Heart left ventricle (tissue), 16 donors: ENCODE measurements around the gene FAM219A. TPM values are rescaled to one million over a fixed set of nuclear protein-coding genes. Genes with fewer than 3 reads are reported as not detected.

ENCODE experiments used
- ATAC-seq, 4 donors: fragments of 200-7000 bp; cut with Tn5 transposase; one replicate each; pipeline ENCODE4 v1.9.1; 2020 to 2022; ENCODE audit warnings: moderate library complexity in 4 of 4, mild to moderate bottlenecking in 3 of 4, moderate number of reproducible peaks in 1 of 4
- DNase-seq, 5 donors: peaks; one replicate each; pipeline ENCODE4 v3.0.0-alpha.2; 2020
- H3K27ac ChIP-seq, 12 donors: fragments of 200-600 bp; sonication (generic) in 4 of 12; one replicate each; pipeline versions ENCODE4 v1.5.0 to v1.8.0; 2016 to 2022; ENCODE audit warnings: mild to moderate bottlenecking in 2 of 12
- H3K27me3 ChIP-seq, 9 donors: fragments of 200-600 bp; sonication (generic) in 2 of 9; one replicate each; pipeline versions ENCODE4 v1.5.1 to v1.8.0; 2016 to 2022; ENCODE audit warnings: mild to moderate bottlenecking in 3 of 9
- H3K36me3 ChIP-seq, 9 donors: fragments of 200-600 bp; sonication (generic) in 2 of 9; one replicate each; pipeline versions ENCODE4 v1.5.0 to v1.8.0; 2018 to 2022; ENCODE audit warnings: mild to moderate bottlenecking in 2 of 9
- H3K4me1 ChIP-seq, 12 donors: fragments of 200-600 bp; sonication (generic) in 4 of 12; one replicate each; pipeline versions ENCODE4 v1.5.0 to v1.8.0; 2016 to 2022; ENCODE audit warnings: mild to moderate bottlenecking in 3 of 12
- H3K4me3 ChIP-seq, 12 donors: fragments of 200-600 bp; sonication (generic) in 4 of 12; one replicate each; pipeline versions ENCODE4 v1.5.0 to v1.8.0; 2017 to 2022; ENCODE audit warnings: mild to moderate bottlenecking in 9 of 12, moderate library complexity in 4 of 12
- H3K9me3 ChIP-seq, 12 donors: fragments of 200-600 bp; sonication (generic) in 4 of 12; one replicate each; pipeline versions ENCODE4 v1.5.0 to v1.8.0; 2016 to 2022; ENCODE audit warnings: mild to moderate bottlenecking in 1 of 12
- POLR2A ChIP-seq, 2 donors: fragments of 450-650 bp; IDR thresholded peaks; one replicate each; pipeline ENCODE4 v1.6.1; 2017; ENCODE audit warnings: antibody characterized with exemption in 2 of 2, mild to moderate bottlenecking in 2 of 2, moderate library complexity in 2 of 2
- WGBS, 4 donors: extraction: QIAGEN DNeasy Blood & Tissue Kit in 2 of 4; methylation state at CpG; one replicate each; pipeline versions ENCODE4 v1.1.5 to v1.1.7; 2013 to 2018; 5-methylcytosine and 5-hydroxymethylcytosine counted together
- intact Hi-C, 10 donors: fragments of 100-400 bp; cut with DNase I; formaldehyde crosslinking; loops; one replicate each; pipeline versions ENCODE4 v1.11.1 to v1.14.2; 2022
- polyA plus RNA-seq, 2 donors: library from polyadenylated mRNA; stranded (reverse); fragments of 200-250 nt; gene quantifications; one replicate each; pipeline ENCODE4 v1.2.3, GENCODE V29; 2013
- total RNA-seq, 9 donors: library from RNA; depleted of rRNA in 2 of 9; stranded (reverse); fragments of >200 nt in 2 of 9; fragmentation: NEBNext Ultra II Directional in 3 of 9; extraction: Animal tissue kit (Norgen Biotek cat#: 25700) in 3 of 9; gene quantifications; one replicate each; pipeline versions ENCODE4 v1.1.0 to v1.2.4, GENCODE V29; 2016 to 2023
- TF ChIP-seq, protein P1 (sequence below), 12 donors: fragments of 200-600 bp; sonication (generic) in 4 of 12; IDR thresholded peaks; one replicate each; pipeline versions ENCODE4 v1.5.0 to v1.8.0; 2018 to 2022; ENCODE audit warnings: antibody characterized with exemption in 12 of 12, mild to moderate bottlenecking in 5 of 12
- donor health status: ischemic (EF 13 %, LVEDD 7.1; RV severe dilation, severe dysfunction).
- donor health status: healthy with polysubstance abuse.
- donor health status: DM: no; HTN: yes; CAD: no.
- donor health status: DM: no; HTN: no; CAD: no.
- donor health status: ischemic (EF 25% LVEDD 6.9; RV normal size, moderate dysfunction).
- donor health status: ischemic (EF 25% LVEDD 5.7; RV mildly dilated, moderate dysfunction).
- donor health status: healthy.
- donor health status: DM: yes; HTN: yes; CAD: no.
- donor health status: ischemic (EF 35%, LVEDD 5.7; RV mildly dilated, moderate dysfunction).
- donor health status: nonischemic (EF 11% LVEDD 7.7; RV severe dilation, severe dysfunction).
- donor health status: DM: yes; HTN: yes; CAD: no.
- donor health status: PGD.
- donor health status: ischemic (EF 29% LVEDD 5.4; RV normal size, mild dysfunction).
- donor health status: nonischemic (EF 23%, LVEDD 6.1; RV moderate dilation, normal function).

The FAM219A gene
- total and polyA plus RNA-seq, 11 donors: 12.7 to 39.1 (median 25.9) TPM

DNA sequence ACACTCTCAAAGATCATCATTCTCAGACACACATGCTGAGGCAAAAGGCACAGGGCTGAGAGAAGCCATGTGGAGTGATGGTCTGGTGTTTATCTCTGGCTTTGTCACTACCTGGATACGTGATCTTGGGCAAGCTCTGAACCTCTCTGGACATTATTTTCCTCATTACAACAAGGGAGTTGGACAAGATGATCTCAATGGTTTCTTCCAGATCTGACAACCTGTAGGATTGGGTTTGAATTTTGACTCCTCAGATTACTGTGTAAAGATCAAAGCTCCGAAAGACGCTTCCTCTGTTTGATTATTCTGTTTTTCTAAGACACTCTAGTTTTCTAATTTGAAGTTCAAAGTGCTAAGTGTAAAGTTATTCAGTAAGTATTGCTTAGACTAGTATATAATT lies 109.0 kb downstream of the FAM219A start:
- WGBS, 4 donors: 96% methylated on average over 3 of the region's 3 CpGs
- Histone ChIP-seq H3K9me3 (no peaks in the 10 kb centered on the region), H3K27ac (no peak overlapping the region), H3K27me3 (no peaks in the 10 kb centered on the region), H3K4me1 (peaks cover 0 to 17% (median 12%) of the 10 kb centered on the region in 12 donors), H3K36me3 (peaks cover 0 to 4% (median 0%) of the 10 kb centered on the region in 9 donors), H3K4me3 (no peak overlapping the region)
- ATAC-seq (no peak), DNase-seq (no peak)
- no peak for TF ChIP-seq POLR2A (IDR thresholded peaks at IDR 0.05)
- TF ChIP-seq, protein P1, sequence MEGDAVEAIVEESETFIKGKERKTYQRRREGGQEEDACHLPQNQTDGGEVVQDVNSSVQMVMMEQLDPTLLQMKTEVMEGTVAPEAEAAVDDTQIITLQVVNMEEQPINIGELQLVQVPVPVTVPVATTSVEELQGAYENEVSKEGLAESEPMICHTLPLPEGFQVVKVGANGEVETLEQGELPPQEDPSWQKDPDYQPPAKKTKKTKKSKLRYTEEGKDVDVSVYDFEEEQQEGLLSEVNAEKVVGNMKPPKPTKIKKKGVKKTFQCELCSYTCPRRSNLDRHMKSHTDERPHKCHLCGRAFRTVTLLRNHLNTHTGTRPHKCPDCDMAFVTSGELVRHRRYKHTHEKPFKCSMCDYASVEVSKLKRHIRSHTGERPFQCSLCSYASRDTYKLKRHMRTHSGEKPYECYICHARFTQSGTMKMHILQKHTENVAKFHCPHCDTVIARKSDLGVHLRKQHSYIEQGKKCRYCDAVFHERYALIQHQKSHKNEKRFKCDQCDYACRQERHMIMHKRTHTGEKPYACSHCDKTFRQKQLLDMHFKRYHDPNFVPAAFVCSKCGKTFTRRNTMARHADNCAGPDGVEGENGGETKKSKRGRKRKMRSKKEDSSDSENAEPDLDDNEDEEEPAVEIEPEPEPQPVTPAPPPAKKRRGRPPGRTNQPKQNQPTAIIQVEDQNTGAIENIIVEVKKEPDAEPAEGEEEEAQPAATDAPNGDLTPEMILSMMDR (IDR thresholded peaks at IDR 0.05): no peak
- intact Hi-C loops: no loop called here

Other genes starting within 250 kb of the FAM219A start
- 1 to 10 TPM in 2 of 9 donors, under 1 TPM in 7; 0.25 to 1.6 (median 0.67) TPM for gene KIF24, start 129.3 kb downstream of the FAM219A start, total RNA-seq
- gene KIF24, start 129.3 kb downstream of the FAM219A start, polyA plus RNA-seq: under 1 TPM; 0.19 to 0.64 TPM
- 10 to 100 TPM; 14.1 to 21.3 (median 17.2) TPM for gene NUDT2, start 129.0 kb downstream of the FAM219A start, total RNA-seq
- 10 to 100 TPM; 19.4 to 27.6 TPM for gene NUDT2, start 129.0 kb downstream of the FAM219A start, polyA plus RNA-seq
- gene MYORG, start 81.7 kb downstream of the FAM219A start, total RNA-seq: 10 to 100 TPM in 1 of 9 donors, 1 to 10 TPM in 8; 3.5 to 10.2 (median 6.7) TPM
- gene MYORG, start 81.7 kb downstream of the FAM219A start, polyA plus RNA-seq: 1 to 10 TPM; 1.3 to 5.9 TPM
- under 1 TPM in 2 of 9 donors, not detected in 7; 0.43 to 0.86 TPM for gene DNAI1, start 235 bp upstream of the FAM219A start, total RNA-seq
- under 1 TPM in 1 of 2 donors, not detected in 1; 0.36 TPM for gene DNAI1, start 235 bp upstream of the FAM219A start, polyA plus RNA-seq
- gene ENHO, start 64.4 kb upstream of the FAM219A start, total RNA-seq: 1 to 10 TPM in 1 of 9 donors, under 1 TPM in 6, not detected in 2; 0.37 to 1.2 (median 0.52) TPM
- gene ENHO, start 64.4 kb upstream of the FAM219A start, polyA plus RNA-seq: under 1 TPM; 0.26 to 0.27 TPM
- gene CNTFR, start 131.2 kb upstream of the FAM219A start, total RNA-seq: 1 to 10 TPM in 5 of 9 donors, under 1 TPM in 4; 0.43 to 9.8 (median 1.2) TPM
- gene CNTFR, start 131.2 kb upstream of the FAM219A start, polyA plus RNA-seq: 1 to 10 TPM; 2.2 to 2.3 TPM
- gene RPP25L, start 153.5 kb upstream of the FAM219A start, total RNA-seq: 10 to 100 TPM; 22.5 to 79.2 (median 38.3) TPM
- gene RPP25L, start 153.5 kb upstream of the FAM219A start, polyA plus RNA-seq: 10 to 100 TPM; 31.7 to 59.9 TPM
- 100 to 1,000 TPM; 104 to 155 (median 125) TPM for gene DCTN3, start 161.9 kb upstream of the FAM219A start, total RNA-seq
- gene DCTN3, start 161.9 kb upstream of the FAM219A start, polyA plus RNA-seq: 100 to 1,000 TPM in 1 of 2 donors, 10 to 100 TPM in 1; 73.8 to 118 TPM
- gene ARID3C, start 170.5 kb upstream of the FAM219A start, total RNA-seq: under 1 TPM in 1 of 9 donors, not detected in 8; 0.20 TPM
- gene ARID3C, start 170.5 kb upstream of the FAM219A start, polyA plus RNA-seq: not detected
- 10 to 100 TPM; 17.0 to 40.8 (median 24.9) TPM for gene SIGMAR1, start 179.2 kb upstream of the FAM219A start, total RNA-seq
- gene SIGMAR1, start 179.2 kb upstream of the FAM219A start, polyA plus RNA-seq: 10 to 100 TPM; 21.1 to 55.3 TPM
- 10 to 100 TPM; 33.2 to 67.9 (median 41.2) TPM for gene GALT, start 188.1 kb upstream of the FAM219A start, total RNA-seq
- gene GALT, start 188.1 kb upstream of the FAM219A start, polyA plus RNA-seq: 10 to 100 TPM; 16.8 to 44.5 TPM
- gene IL11RA, start 193.6 kb upstream of the FAM219A start, total RNA-seq: 100 to 1,000 TPM in 1 of 9 donors, 10 to 100 TPM in 8; 32.4 to 113 (median 50.1) TPM
- 10 to 100 TPM; 20.8 to 23.3 TPM for gene IL11RA, start 193.6 kb upstream of the FAM219A start, polyA plus RNA-seq
- gene CCL27, start 204.1 kb upstream of the FAM219A start, total RNA-seq: under 1 TPM in 2 of 9 donors, not detected in 7; 0.35 to 0.40 TPM
- gene CCL27, start 204.1 kb upstream of the FAM219A start, polyA plus RNA-seq: under 1 TPM in 1 of 2 donors, not detected in 1; 0.57 TPM
- gene CCL19, start 232.7 kb upstream of the FAM219A start, total RNA-seq: 10 to 100 TPM in 1 of 9 donors, 1 to 10 TPM in 2, under 1 TPM in 1, not detected in 5; 0.56 to 25.7 (median 2.5) TPM
- gene CCL19, start 232.7 kb upstream of the FAM219A start, polyA plus RNA-seq: under 1 TPM; 0.46 to 0.60 TPM